Thymus (tissue), 11 donors: Measurements from ENCODE around the gene GALNT7. TPM values are rescaled to one million over a fixed set of nuclear protein-coding genes. Genes with fewer than 3 reads are reported as not detected.

Experiments used
- DNase-seq, 9 donors: peaks; one replicate each; pipeline ENCODE4 v3.0.0-alpha.2; 2013; ENCODE audit warnings: low spot score in 9 of 9, low read depth in 6 of 9, missing footprints in 1 of 9
- H3K27ac ChIP-seq, 2 donors: one replicate each; pipeline ENCODE4 v1.5.1; 2013; ENCODE audit warnings: control low read depth in 1 of 2, low read depth in 1 of 2, low read length in 1 of 2, mild to moderate bottlenecking in 1 of 2, moderate library complexity in 1 of 2
- H3K27me3 ChIP-seq, 2 donors: one replicate each; pipeline ENCODE4 v1.5.1; 2013; ENCODE audit warnings: low read length in 1 of 2; ENCODE audit not compliant: control insufficient read depth in 2 of 2, insufficient read depth in 1 of 2
- H3K36me3 ChIP-seq, 2 donors: one replicate each; pipeline ENCODE4 v1.5.1; 2013; ENCODE audit warnings: low read length in 1 of 2, mild to moderate bottlenecking in 1 of 2, moderate library complexity in 1 of 2; ENCODE audit not compliant: control insufficient read depth in 2 of 2, insufficient read depth in 2 of 2
- H3K4me1 ChIP-seq, 2 donors: one replicate each; pipeline ENCODE4 v1.5.1; 2013; ENCODE audit warnings: low read length in 2 of 2; ENCODE audit not compliant: control insufficient read depth in 2 of 2, insufficient read depth in 2 of 2
- H3K4me3 ChIP-seq, 2 donors: one replicate each; pipeline ENCODE4 v1.5.1; 2013; ENCODE audit warnings: low read length in 2 of 2, control low read depth in 1 of 2, mild to moderate bottlenecking in 1 of 2
- H3K9me3 ChIP-seq, 2 donors: one replicate each; pipeline ENCODE4 v1.5.1; 2013; ENCODE audit warnings: low read length in 1 of 2, mild to moderate bottlenecking in 1 of 2; ENCODE audit not compliant: control insufficient read depth in 2 of 2, insufficient read depth in 1 of 2
- WGBS: extraction: QIAGEN DNeasy Blood & Tissue Kit; methylation state at CpG from one replicate; pipeline ENCODE4 v1.1.7; 2013; 5-methylcytosine and 5-hydroxymethylcytosine counted together
- polyA plus RNA-seq: library from polyadenylated mRNA; stranded (reverse); fragments of 200-250 nt; gene quantifications from one replicate; pipeline ENCODE4 v1.2.3, GENCODE V29; 2013
- total RNA-seq: library from RNA; stranded (reverse); fragments of 120-200 nt; gene quantifications from one replicate; pipeline ENCODE4 v1.2.4, GENCODE V29; 2013
- donor health status: healthy.

Gene GALNT7
- total and polyA plus RNA-seq, 2 donors: 40.5 to 81.1 TPM

GRCh38 chr4:173194157-173194556, 25.5 kb downstream of the GALNT7 start:
- DNase-seq: no peak
- Histone ChIP-seq H3K27me3 (no peaks in the 10 kb centered on the region), H3K9me3 (no peaks in the 10 kb centered on the region), H3K4me1 (peaks cover 13 to 20% of the 10 kb centered on the region in 2 donors), H3K4me3 (no peak overlapping the region), H3K27ac (no peak overlapping the region), H3K36me3 (peaks cover 0 to 3% of the 10 kb centered on the region in 2 donors)
- WGBS: 94% methylated on average over 2 of the region's 2 CpGs

- Histone ChIP-seq H3K4me1 (peaks cover 13 to 20% of the 10 kb centered on the region in 2 donors), H3K27ac (no peak overlapping the region), H3K36me3 (peaks cover 0 to 3% of the 10 kb centered on the region in 2 donors), H3K27me3 (no peaks in the 10 kb centered on the region), H3K9me3 (no peaks in the 10 kb centered on the region), H3K4me3 (no peak overlapping the region)
- WGBS: 34% methylated on average over 3 of the region's 3 CpGs
- DNase-seq: no peak
These were observed 26.5 kb downstream of the GALNT7 start for GRCh38 chr4:173195109-173195508.

DNA sequence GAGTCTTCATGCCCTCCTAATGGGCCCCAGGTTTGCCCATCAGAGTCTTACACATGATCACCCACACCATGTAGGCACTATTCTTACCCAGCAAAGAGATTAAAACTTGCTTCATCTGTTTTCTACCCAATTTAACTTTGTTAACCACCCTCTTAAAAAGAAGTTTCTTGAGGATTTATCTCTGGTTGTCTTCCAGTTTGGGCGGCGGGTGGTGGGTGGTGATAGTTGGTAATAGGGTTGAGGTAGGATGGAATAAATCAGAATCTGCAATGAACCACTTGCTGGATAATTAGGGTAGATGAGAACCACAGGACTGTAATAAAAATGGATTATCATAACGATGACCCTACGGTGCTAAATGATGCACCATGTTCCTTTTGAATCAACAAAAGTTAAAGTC, 30.9 kb downstream of the GALNT7 start:
- Histone ChIP-seq H3K27me3 (no peaks in the 10 kb centered on the region), H3K27ac (no peak overlapping the region), H3K4me3 (no peak overlapping the region), H3K36me3 (peaks cover 0 to 3% of the 10 kb centered on the region in 2 donors), H3K4me1 (peaks cover 2 to 5% of the 10 kb centered on the region in 2 donors), H3K9me3 (peaks cover 0 to 4% of the 10 kb centered on the region in 2 donors)
- DNase-seq: no peak
- 98% methylated on average over 4 of the region's 4 CpGs for WGBS

DNA sequence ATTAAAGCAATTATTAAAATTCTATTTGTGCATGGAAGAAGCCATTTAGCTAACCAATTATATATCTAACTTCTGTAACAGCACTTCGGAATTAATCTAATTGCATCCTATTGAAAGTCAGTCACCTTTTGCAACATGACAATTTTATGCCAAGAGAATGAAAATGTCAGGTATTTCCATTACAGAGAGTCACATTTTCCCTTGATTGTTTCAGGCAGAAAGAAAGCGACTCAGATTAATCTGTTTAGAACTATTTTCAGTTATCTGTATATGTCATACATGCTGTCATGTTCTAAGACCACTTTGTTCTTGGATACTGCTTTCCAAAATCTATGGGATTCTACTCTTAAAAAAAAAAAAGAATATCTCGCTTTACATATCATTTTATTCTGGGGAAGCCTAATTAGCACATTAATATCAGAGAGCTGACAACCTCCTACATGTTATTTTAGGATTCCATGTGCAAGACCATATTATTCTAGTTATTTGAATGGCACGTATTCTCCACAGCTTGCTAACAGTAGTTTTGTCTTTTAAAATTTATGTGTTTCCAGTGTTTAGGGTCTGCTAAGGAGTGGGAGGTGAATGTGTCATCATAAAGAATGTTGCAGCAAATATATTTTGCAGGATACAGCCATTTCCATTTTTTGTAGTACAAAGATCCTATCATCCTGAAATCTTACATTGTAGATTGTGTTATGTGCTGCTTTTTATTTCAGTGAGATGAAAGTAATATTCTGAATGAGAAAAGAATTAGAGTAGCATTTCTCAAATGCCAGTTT, 31.7 kb downstream of the GALNT7 start:
- Histone ChIP-seq H3K36me3 (peaks cover 7 to 10% of the 10 kb centered on the region in 2 donors), H3K27ac (no peak overlapping the region), H3K4me3 (no peak overlapping the region), H3K9me3 (peaks cover 0 to 4% of the 10 kb centered on the region in 2 donors), H3K27me3 (no peaks in the 10 kb centered on the region), H3K4me1 (peaks cover 2 to 5% of the 10 kb centered on the region in 2 donors)
- 96% methylated on average over 4 of the region's 4 CpGs for WGBS
- DNase-seq: no peak

DNA sequence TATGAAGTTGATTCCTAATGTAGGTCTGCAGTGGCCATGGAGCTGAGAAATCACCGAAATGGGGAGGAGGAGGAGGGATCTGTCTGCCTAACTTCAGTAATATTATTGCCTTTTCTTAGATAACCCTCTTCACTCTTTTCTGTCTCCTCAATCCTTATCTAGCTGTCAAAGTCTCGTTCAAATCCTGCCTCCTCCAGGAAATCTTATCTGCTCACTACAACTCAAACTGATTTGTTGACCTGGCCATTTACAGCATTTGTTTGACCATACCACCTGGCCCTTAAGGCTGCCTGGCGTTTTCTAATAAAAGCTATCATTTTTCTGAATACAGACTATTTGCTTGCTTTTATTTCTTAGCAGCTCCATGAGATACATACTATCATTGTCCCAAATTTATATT, 33.8 kb downstream of the GALNT7 start:
- WGBS: 97% methylated on average over 3 of the region's 3 CpGs

GRCh38 chr4:173205656-173206055, 37.0 kb downstream of the GALNT7 start:
- WGBS: 99% methylated on average over 2 of the region's 2 CpGs
- DNase-seq: no peak
- peaks cover 8 to 13% of the 10 kb centered on the region in 2 donors for H3K4me1 ChIP-seq
- no peak overlapping the region for H3K4me3 ChIP-seq
- H3K27me3 ChIP-seq: no peaks in the 10 kb centered on the region
- H3K27ac ChIP-seq: peak overlapping the region in 1 of 2 donors; percentile 14
- H3K9me3 ChIP-seq: peaks cover 0 to 4% of the 10 kb centered on the region in 2 donors
- peaks cover 13 to 22% of the 10 kb centered on the region in 2 donors for H3K36me3 ChIP-seq

More for the DNA sequence above, 33.8 kb downstream of the GALNT7 start:
- Histone ChIP-seq H3K36me3 (peaks cover 13 to 15% of the 10 kb centered on the region in 2 donors), H3K27ac (no peak overlapping the region), H3K4me1 (peaks cover 8 to 13% of the 10 kb centered on the region in 2 donors), H3K4me3 (no peak overlapping the region), H3K27me3 (no peaks in the 10 kb centered on the region), H3K9me3 (peaks cover 0 to 4% of the 10 kb centered on the region in 2 donors)
- no peak for DNase-seq

GRCh38 chr4:173208420-173208819, 39.8 kb downstream of the GALNT7 start:
- Histone ChIP-seq H3K36me3 (peaks cover 13 to 25% of the 10 kb centered on the region in 2 donors), H3K9me3 (no peaks in the 10 kb centered on the region), H3K4me3 (no peak overlapping the region), H3K4me1 (peaks cover 8 to 13% of the 10 kb centered on the region in 2 donors), H3K27ac (no peak overlapping the region), H3K27me3 (no peaks in the 10 kb centered on the region)
- DNase-seq: no peak
- 97% methylated on average over 7 of the region's 7 CpGs for WGBS

GRCh38 chr4:173211222-173211621, 42.6 kb downstream of the GALNT7 start:
- Histone ChIP-seq H3K27ac (no peak overlapping the region), H3K27me3 (no peaks in the 10 kb centered on the region), H3K4me3 (no peak overlapping the region), H3K36me3 (peaks cover 0 to 17% of the 10 kb centered on the region in 2 donors), H3K9me3 (no peaks in the 10 kb centered on the region), H3K4me1 (peaks cover 0 to 2% of the 10 kb centered on the region in 2 donors)
- 95% methylated on average over 1 of the region's 1 CpG for WGBS
- DNase-seq: no peak

- Histone ChIP-seq H3K36me3 (peaks cover 0 to 17% of the 10 kb centered on the region in 2 donors), H3K27me3 (no peaks in the 10 kb centered on the region), H3K27ac (no peak overlapping the region), H3K4me3 (no peak overlapping the region), H3K4me1 (no peaks in the 10 kb centered on the region), H3K9me3 (no peaks in the 10 kb centered on the region)
- DNase-seq: no peak
- 93% methylated on average over 1 of the region's 1 CpG for WGBS
These were observed 43.2 kb downstream of the GALNT7 start for GRCh38 chr4:173211838-173212237.
